Ovary (tissue), 3 donors: ENCODE results near the gene ANXA6.

Source experiments
- EP300 ChIP-seq: sonication (generic); formaldehyde crosslinking; IDR thresholded peaks from one replicate; pipeline ENCODE4 v1.6.1; 2017; ENCODE audit warnings: antibody characterized with exemption
- POLR2A ChIP-seq: fragments of 450-650 bp; IDR thresholded peaks from one replicate; pipeline ENCODE4 v1.6.1; 2017; ENCODE audit warnings: antibody characterized with exemption, mild to moderate bottlenecking, moderate library complexity
- TF ChIP-seq, protein P1 (sequence below), 3 donors: fragments of 450-650 bp in 2 of 3; fragments of 200-600 bp in 1 of 3; IDR thresholded peaks; one replicate each; pipeline versions ENCODE4 v1.5.1 to v1.8.0; 2016 to 2022; ENCODE audit warnings: antibody characterized with exemption in 3 of 3, mild to moderate bottlenecking in 1 of 3
- donor health status: DM: no; HTN: no; CAD: no.

DNA sequence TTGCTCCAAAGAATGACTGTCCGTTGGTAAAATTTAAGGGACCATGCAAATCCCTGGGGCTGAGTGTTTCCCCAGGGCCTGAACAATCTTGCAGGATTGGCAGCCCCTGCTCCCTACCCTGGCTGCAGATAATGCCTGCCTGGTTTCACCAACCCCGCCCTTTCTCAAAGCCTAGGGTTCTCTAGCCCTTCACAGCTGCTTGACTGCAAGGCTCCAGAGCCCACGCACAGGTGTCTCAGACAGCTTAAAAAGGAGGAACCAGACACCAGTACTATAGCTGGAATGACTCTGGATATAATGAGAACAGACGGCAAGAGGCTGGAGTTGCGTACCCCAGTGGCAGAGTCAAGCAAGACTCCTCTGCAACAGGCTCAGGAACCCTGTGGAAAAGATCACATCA, 51.5 kb downstream of the ANXA6 start:
- TF ChIP-seq, protein P1, sequence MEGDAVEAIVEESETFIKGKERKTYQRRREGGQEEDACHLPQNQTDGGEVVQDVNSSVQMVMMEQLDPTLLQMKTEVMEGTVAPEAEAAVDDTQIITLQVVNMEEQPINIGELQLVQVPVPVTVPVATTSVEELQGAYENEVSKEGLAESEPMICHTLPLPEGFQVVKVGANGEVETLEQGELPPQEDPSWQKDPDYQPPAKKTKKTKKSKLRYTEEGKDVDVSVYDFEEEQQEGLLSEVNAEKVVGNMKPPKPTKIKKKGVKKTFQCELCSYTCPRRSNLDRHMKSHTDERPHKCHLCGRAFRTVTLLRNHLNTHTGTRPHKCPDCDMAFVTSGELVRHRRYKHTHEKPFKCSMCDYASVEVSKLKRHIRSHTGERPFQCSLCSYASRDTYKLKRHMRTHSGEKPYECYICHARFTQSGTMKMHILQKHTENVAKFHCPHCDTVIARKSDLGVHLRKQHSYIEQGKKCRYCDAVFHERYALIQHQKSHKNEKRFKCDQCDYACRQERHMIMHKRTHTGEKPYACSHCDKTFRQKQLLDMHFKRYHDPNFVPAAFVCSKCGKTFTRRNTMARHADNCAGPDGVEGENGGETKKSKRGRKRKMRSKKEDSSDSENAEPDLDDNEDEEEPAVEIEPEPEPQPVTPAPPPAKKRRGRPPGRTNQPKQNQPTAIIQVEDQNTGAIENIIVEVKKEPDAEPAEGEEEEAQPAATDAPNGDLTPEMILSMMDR (IDR thresholded peaks at IDR 0.05), result no peak
- TF ChIP-seq POLR2A, result no peak
- TF ChIP-seq EP300, result no peak
